IPS-18a (cell line): Measurements from ENCODE around the gene DNMT3L.
"Not testable (repeated sequence)": the region's sequence is repeated elsewhere in the genome, so short reads cannot be mapped to it uniquely, and the experiment has no call there.

Experiments used
- H3K27ac ChIP-seq: one replicate; pipeline ENCODE4 v1.5.1; 2013; ENCODE audit warnings: low read length
- H3K27me3 ChIP-seq: one replicate; pipeline ENCODE4 v1.6.1; 2013; ENCODE audit warnings: mild to moderate bottlenecking, low read length; ENCODE audit not compliant: control insufficient read depth, insufficient read depth
- H3K36me3 ChIP-seq: one replicate; pipeline ENCODE4 v1.6.1; 2013; ENCODE audit warnings: low read depth, low read length; ENCODE audit not compliant: control insufficient read depth
- H3K4me1 ChIP-seq: one replicate; pipeline ENCODE4 v1.6.1; 2013; ENCODE audit warnings: low read depth, low read length; ENCODE audit not compliant: control insufficient read depth
- H3K4me3 ChIP-seq: one replicate; pipeline ENCODE4 v1.5.1; 2013; ENCODE audit warnings: low read length
- H3K9ac ChIP-seq: one replicate; pipeline ENCODE4 v1.6.1; 2013; ENCODE audit warnings: mild to moderate bottlenecking, low read length, moderate library complexity
- H3K9me3 ChIP-seq: one replicate; pipeline ENCODE4 v1.6.1; 2013; ENCODE audit warnings: low read depth, low read length; ENCODE audit not compliant: control insufficient read depth

DNMT3L gene

DNA sequence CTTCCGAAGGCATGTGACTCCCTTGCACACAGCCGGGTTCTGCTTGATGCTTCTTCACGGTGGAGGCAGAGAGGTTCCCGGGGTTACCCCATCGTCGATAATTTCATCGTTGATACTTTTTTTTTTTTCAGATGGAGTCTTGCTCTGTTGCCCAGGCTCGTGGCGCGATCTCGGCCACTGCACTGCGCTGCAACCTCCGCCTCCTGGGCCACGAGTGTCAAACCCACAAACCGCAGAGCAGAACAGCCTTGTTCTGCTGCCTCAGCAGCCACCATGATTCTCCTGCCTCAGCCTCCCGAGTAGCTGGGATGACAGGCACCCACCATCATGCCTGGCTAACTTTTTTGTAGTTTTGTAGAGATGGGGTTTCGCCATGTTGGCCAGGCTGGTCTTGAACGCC, 41.0 kb downstream of the DNMT3L start:
- H3K27ac ChIP-seq, H3K9me3 ChIP-seq, H3K4me1 ChIP-seq, H3K36me3 ChIP-seq, H3K27me3 ChIP-seq, H3K9ac ChIP-seq, H3K4me3 ChIP-seq: not testable (repeated sequence)

DNA sequence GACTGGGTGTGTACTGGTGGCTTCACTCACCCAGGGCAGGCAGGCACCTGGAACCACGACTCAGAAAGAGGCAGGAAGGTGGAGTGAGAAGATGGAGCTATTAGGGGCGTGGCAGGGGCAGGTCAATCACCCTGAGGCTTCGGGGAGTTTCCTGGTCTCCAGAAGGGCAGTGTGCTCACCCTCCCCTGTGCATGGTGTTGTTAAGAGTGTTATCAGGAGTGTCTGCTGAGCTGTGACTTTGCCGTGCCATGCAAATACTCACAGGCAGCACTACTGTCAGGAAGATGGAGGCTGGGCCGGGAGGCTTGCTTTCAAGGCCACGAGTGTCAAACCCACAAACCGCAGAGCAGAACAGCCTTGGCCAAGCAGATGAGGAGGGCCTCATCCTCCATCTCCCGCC, 43.2 kb downstream of the DNMT3L start:
- not testable (repeated sequence) for H3K36me3 ChIP-seq, H3K27me3 ChIP-seq, H3K27ac ChIP-seq, H3K9me3 ChIP-seq, H3K4me3 ChIP-seq, H3K4me1 ChIP-seq, H3K9ac ChIP-seq

DNA sequence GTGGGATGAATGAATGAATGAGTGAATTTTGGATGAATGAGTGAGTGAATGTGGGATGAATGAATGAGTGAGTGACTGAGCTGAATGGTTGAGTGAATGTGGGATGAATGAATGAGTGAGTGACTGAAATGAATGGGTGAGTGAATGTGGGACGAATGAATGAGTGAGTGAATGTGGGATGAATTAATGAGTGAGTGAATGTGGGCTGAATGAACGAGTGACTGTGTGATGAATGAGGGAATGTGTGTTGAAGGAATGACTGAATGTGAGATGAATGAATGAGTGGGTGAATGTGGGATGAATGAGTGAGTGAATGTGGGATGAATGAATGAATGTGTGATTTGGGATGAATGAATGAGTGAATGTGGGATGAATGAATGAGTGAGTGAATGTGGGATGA, 49.7 kb downstream of the DNMT3L start:
- H3K27me3 ChIP-seq, H3K36me3 ChIP-seq, H3K9ac ChIP-seq, H3K27ac ChIP-seq, H3K9me3 ChIP-seq, H3K4me3 ChIP-seq, H3K4me1 ChIP-seq: not testable (repeated sequence)

DNA sequence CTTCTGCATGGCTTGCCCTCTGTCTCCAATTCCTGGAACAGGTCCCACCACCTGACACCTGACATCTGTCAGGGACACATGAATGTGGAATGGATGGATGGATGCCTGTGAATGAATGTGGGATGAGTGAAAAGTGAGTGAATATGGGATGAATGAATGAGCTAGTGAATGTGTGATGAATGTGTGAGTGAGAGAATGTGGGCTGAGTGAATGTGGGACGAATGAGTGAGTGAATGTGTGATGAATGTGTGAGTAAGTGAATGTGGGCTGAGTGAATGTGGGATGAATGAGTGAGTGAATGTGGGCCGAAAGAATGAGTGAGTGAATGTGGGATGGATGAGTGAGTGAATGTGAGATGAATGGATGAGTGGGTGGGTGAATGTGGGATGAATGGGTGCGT, 50.1 kb downstream of the DNMT3L start:
- H3K36me3 ChIP-seq, H3K4me3 ChIP-seq, H3K27ac ChIP-seq, H3K9me3 ChIP-seq, H3K27me3 ChIP-seq, H3K4me1 ChIP-seq, H3K9ac ChIP-seq: not testable (repeated sequence)

GRCh38 chr21:44207860-44208646, 53.6 kb downstream of the DNMT3L start:
- H3K9me3 ChIP-seq, H3K4me1 ChIP-seq, H3K9ac ChIP-seq, H3K4me3 ChIP-seq, H3K27me3 ChIP-seq, H3K36me3 ChIP-seq, H3K27ac ChIP-seq: not testable (repeated sequence)

GRCh38 chr21:44206698-44207676, 54.7 kb downstream of the DNMT3L start:
- not testable (repeated sequence) for H3K9ac ChIP-seq, H3K27ac ChIP-seq, H3K9me3 ChIP-seq, H3K36me3 ChIP-seq, H3K4me3 ChIP-seq, H3K4me1 ChIP-seq, H3K27me3 ChIP-seq

DNA sequence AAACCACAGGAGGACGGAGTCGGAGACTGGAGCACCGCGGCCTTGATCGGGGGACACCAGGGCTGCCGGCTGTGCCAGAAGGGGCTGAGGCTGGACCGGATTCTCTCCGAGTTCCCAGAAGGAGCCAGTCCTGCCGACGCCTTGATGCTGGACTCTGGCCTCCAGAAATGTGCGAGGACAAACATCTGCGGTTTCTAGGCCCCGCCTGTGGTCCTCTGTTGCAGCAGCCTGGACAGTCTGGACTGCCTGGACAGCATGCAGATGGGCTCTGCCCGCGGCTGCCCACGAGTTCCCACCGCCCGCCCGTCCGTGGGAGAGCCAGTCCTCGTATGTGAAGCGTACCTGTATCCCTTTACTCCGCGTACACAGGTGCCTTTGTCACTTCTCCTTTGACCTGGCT, 55.5 kb downstream of the DNMT3L start:
- not testable (repeated sequence) for H3K4me1 ChIP-seq, H3K9me3 ChIP-seq, H3K4me3 ChIP-seq, H3K27me3 ChIP-seq, H3K36me3 ChIP-seq, H3K9ac ChIP-seq, H3K27ac ChIP-seq

DNA sequence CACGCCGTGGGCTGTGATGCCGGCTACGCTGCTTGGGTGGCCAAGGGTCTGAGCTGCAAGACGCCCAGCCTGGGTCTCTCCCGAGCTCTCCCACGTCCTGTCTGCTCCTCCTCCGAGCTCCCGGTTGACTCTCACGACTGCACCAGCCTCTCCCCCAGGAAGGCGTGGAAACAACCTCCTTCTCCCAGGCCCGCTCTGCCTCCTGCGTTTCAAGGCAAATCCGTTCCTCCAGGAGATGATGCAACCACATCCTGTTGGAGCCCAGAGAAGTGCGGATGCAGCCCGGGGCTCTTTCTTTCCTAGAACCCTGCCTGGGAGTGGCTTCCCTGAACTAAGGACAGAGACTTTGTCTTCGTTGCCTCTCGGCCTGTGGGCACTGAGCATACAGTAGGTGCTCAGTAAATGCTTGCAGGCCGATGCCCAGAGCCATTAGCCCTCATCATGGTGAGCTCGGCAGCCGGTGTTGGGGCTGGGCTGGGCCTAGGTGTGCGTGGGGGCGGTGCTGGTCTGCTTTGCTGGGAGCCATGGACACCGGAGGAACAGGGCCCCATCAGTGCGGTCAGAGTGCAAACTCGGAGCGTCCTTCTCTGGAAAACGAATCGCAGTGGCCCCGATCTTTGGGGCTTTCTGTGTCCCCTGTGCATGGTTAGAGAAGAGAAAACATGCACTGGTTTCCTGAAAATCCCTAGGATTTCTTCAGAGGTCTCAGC, 59.0 kb downstream of the DNMT3L start:
- H3K9me3 ChIP-seq, H3K36me3 ChIP-seq: not testable (repeated sequence)

DNA sequence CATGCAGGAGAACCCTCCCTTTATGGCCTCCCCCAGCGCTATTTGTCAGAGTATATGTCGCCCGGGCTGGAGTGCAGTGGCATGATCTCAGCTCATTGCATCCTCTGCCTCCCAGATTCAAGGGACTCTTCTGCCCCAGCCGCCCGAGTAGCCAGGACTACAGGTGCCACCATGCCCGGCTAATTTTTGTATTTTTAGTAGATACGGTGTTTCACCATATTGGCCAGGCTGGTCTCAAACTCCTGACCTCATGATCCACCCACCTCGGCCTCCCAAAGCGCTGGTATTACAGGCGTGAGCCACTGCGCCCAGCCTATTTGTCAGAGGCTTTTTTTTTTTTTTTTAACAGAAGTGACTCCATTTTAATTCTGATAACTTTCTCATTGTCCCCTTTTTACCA, 61.7 kb downstream of the DNMT3L start:
- not testable (repeated sequence) for H3K9ac ChIP-seq, H3K4me3 ChIP-seq, H3K9me3 ChIP-seq, H3K27ac ChIP-seq, H3K36me3 ChIP-seq, H3K27me3 ChIP-seq, H3K4me1 ChIP-seq

More for the DNA sequence above, 59.0 kb downstream of the DNMT3L start:
- H3K27ac ChIP-seq, H3K4me3 ChIP-seq, H3K27me3 ChIP-seq, H3K9ac ChIP-seq, H3K4me1 ChIP-seq: not testable (repeated sequence)

DNA sequence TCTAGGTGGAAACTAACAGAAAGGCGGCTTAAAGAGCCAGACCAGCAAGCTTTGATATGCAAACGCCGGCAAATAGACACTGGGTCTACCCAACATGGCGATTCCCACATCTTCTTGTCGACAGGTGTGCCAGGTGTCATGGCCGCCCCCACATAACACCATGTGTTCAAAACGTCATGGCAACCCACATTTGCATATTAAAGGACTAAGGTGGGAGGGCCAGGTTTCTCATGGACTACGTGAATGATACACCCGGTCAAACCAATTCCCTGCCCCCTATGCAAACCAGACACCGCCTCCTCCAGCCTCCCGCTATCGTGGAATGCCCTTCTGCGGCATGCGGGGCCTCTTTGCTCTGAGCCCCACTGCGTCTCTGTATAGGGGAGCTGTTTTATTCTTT, 62.2 kb downstream of the DNMT3L start:
- no peak overlapping the region for H3K9ac ChIP-seq
- no peaks in the 10 kb centered on the region for H3K4me1 ChIP-seq
- H3K27ac ChIP-seq: no peak overlapping the region
- H3K9me3 ChIP-seq: no peaks in the 10 kb centered on the region
- H3K4me3 ChIP-seq: no peak overlapping the region
- H3K27me3 ChIP-seq: no peaks in the 10 kb centered on the region
- no peaks in the 10 kb centered on the region for H3K36me3 ChIP-seq

- not testable (repeated sequence) for H3K9ac ChIP-seq, H3K4me1 ChIP-seq, H3K4me3 ChIP-seq, H3K36me3 ChIP-seq, H3K9me3 ChIP-seq, H3K27me3 ChIP-seq, H3K27ac ChIP-seq
Observed at GRCh38 chr21:44197156-44197516, 64.6 kb downstream of the DNMT3L start.
